ENCODE measurements around the gene CCL25. TPM values are rescaled to one million over a fixed set of nuclear protein-coding genes. Genes with fewer than 3 reads are reported as not detected.
"Not testable (repeated sequence)": the region's sequence is repeated elsewhere in the genome, so short reads cannot be mapped to it uniquely, and the experiment has no call there.

CCL25 gene
- total RNA-seq, 1 donor from 2014 or later: 0.31 TPM

DNA sequence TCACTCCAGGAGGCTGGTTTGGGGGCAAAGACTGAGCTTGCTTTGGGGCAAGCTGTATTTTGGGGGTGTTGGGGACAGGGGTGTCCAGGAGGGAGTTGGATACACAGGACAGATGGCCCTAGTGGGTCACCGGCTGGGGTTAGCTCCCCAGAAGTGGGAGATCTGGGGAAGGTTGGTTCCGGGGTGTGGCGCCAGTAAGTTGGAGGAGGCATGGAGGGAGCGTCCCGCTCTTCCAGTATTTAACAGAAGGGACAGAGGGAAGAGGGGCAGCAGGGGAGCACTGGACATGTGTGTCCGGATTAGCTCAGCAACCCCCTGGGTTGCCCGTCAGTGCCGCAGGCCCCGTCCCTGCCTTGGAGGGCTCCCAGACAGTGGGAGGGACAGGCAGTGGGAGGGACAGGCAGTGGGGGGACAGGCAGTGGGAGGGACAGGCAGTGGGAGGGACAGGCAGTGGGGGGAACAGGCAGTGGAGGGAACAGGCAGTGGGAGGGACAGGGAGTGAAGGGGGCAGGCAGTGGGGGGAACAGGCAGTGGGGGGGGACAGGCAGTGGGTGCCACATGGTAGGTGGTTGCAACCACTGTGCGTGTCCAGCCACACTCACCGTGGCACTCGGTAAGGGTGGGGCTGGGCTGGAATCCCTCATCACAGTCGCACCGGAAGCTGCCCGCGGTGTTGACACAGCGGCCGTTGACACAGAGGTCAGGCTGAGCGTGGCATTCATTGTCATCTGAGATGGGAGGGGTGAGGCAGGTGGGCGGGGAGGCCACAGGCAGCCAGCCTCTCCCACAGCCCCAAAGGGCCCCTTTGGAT is 33.2 kb downstream of the CCL25 start:
- DNase-seq: no peak

DNA sequence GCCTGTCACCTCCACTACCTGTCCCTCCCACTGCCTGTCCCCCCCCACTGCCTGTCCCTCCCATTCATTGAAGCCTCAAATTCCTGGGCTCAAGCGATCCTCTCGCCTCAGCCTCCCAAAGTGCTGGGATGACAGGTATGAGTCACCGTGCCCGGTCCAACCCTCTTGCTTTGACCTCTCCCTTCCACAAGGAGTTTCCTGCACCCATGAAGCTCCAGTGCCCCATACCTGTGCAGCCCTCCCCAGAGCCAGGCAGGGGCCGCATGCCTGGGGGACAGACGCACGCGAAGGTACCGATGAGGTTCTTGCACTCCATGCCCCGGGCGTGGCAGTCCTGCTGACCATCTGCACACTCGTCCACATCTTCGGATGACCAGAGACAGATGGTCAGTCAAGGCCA is 34.3 kb downstream of the CCL25 start:
- no peak for DNase-seq

DNA sequence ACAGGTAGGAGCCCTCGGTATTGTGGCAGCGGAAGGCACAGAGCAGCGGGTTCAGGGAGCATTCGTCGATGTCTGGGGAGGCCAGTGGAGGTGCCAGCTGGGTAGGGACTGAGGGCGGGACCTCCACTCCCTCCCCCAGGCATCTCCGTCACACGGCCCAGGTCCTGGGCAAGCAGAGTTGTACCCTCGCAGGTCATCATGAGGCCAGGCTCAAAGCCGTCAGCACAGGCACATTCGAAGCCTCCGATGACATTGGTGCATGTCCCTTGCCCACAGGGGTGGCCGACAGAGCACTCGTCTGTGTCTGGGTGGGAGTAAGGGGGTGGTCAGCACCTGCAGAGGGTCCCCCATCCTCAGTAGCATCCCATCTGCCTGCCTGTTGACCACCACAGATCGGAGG is 35.3 kb downstream of the CCL25 start:
- DNase-seq: no peak

DNA sequence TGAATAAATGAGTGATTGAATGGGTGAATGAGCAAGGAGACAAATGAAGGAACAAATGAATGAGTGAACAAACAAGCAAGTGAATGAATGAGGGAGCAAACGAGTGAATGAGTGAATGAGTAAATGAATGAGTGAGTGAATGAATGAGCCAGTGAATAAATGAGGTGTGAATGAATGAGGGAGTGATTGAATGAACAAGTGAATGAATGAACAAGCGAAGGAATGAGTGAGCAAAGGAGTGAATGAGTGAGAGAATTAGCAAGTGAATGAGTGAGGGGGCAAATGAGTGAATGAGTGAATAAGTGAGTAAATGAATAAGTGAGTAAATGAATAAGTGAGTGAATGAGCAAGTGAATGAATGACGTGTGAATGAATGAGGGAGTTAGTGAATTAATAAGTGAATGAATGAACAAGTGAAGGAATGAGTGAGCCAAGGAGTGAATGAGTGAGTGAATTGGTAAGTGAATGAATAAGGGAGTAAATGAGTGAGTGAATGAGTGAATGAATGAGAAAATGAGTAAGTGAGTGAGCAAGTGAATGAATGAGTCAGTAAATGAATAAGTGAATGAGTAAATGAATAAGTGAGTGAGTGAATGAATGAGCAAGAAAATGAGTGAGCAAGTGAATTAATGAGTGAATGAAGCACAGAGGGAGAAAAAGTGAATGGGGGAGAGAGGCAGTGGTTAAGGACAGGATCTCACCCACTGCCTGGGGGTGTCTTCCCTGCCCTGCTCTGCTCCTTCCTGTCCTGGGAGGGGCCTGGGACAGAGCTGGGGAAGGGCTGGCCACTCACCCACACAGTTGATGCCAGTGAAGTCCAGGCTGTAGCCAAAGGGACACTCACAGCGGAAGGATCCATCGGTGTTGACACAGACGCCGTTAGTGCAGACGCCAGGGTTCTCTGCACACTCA is 36.4 kb downstream of the CCL25 start:
- no peak for DNase-seq

DNA sequence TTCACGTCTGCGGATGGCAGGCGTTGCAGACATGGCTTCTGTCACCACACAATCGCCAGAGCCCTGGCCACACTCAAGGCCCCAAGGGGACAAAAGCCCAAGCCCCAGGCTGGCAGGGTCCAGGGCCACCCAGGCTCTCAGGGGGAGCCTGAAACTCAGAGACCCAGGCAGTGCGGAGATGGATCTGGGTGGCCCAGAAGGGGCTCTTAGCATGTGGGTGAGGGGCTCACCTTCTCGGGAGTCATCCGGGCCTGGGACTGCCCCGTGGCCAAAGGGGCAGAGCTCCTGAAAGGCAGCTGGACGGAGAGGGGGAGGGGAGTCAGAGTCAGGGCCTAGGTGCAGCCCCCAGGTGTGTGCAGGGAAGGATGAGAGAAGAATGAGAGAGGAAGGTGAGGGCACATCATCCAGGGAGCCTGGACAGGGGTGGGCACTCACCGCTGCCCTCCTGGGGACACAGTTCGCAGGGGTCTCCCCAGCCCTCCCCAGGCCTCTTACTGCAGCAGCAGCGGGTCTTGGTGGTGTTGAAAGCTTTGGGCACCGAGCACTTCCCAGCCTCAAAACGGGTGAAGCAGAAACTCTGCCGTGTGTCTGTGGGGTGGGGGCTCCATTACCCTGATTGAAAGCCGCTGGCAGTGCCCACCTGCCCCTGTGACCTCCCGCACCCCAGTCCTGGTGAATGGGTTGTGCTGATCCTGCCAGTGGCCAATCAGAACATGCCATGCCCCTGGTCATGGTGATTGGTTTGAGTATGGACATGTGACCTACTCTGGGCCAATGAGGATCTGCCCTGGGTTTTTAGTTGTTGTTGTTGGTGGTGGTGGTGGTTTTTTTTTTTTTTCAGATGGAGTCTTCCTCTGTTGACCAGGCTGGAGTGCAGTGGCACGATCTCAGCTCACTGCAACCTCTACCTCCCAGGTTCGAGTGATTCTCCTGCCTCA is 37.4 kb downstream of the CCL25 start:
- no peak for DNase-seq

DNA sequence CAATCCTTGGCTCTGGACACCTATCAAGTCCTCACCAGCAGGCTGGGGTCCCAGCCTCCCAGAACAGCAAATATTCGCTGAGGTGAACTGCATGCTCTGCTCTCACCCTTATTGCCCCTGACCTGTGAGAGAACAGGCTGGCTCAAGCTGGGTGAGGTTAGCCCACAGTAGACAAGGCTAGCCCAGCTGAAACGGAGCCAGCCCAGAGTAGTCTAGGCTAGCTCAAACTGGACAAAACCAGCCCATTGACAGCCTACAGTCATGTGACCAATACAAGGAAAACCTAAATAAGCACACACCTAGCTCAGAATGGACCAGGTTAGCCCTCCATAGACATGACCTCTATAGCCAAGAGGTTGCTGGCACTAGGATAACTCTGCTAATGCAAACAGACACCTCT is 38.4 kb downstream of the CCL25 start:
- no peak for DNase-seq

DNA sequence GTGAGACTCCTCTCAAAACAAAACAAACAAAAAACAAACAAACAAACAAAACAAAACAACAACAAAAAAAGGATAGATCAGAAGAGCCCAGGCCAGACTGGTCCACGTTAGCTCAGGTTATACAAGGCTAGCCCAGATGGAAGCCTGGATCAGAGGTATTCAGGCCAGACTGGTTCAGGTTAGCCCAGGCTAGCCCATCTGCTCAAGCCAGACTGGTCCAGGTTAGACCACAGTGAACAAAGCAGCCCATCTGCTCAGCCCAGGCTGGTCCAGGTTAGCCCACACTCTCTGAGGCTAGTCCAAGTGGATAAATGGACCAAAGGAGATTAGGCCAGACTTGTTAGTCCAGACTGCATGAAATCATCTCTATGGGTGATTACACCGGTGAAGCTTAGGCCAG is 41.2 kb downstream of the CCL25 start:
- DNase-seq: no peak

DNA sequence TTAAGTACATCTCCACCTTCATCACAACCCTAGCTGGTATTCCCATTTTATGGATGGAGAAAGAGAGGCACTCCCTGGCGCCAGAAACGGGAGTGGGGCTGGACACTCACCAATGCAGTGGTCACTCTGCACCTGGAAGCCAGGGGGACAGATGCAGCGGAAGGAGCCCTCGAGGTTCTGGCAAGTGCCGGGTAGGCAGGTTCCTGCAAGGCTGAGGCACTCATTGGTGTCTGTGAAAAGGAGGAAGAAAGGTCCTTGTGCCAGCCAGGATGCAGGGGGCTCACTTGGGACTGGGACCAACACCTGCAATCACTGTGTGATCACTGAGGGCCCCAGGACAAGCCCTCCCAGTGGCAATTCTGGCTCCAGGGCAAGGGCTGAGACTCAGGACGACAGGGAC is 41.8 kb downstream of the CCL25 start:
- DNase-seq: no peak

DNA sequence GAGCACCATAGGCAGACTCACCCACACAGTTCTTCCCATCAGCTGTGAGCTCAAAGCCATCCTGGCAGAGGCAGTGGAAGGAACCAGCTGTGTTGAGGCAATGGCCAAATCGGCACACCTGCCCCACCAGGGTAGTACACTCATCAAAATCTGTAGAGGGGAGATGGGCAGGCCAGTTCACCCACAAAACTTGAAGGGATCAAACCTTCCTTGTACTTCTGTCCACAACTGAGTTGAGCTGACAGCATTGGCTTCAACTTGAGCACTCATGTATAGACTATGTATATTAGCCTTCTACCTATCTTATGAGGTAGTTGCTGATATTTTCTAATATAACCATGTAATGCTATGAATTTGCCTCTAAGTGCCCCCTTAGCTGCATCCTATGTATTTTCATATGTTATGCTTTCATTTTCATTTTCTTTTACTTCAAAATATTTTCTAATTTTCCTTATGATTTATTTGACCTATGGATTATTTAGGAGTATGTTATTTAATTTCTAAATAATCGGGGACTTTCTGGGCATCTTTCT is 42.9 kb downstream of the CCL25 start:
- no peak for DNase-seq

DNA sequence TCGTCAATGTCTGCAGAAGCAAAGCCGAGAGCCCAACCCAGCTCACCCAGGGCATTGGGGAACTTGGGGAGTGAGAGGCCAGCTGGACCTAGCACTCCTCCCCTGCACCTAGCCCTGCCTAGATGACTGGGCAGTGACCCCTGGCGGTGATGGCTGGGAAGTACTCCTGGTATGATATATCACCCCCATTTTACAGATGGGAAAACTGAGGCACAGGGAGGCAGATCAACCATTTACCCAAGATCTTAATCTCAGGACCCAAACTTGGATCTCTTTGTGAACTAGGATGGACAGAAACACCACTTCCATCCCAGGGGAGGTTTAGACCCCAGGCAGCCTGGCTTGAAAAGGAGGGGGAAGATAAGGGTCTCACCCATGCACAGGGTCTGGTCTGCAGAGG is 43.5 kb downstream of the CCL25 start:
- DNase-seq: no peak

DNA sequence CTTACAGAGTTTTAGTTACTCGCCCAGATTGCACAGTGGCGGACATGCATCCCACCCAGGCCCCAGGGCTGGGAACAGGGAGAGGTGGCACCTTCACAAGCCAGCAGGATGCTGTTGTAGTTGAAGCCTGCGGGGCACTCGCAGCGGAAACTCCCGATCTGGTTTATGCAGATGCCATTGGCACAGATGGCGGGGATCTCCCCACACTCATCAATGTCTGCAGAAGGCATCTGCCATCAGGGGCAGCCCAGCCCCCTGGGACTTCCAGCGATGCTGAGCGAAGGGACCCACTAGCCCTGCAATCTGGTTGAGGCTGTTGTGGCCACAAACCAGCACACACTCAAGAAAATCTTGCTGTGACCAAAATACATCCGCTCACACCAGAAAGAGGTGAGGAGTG is 44.6 kb downstream of the CCL25 start:
- DNase-seq: no peak

DNA sequence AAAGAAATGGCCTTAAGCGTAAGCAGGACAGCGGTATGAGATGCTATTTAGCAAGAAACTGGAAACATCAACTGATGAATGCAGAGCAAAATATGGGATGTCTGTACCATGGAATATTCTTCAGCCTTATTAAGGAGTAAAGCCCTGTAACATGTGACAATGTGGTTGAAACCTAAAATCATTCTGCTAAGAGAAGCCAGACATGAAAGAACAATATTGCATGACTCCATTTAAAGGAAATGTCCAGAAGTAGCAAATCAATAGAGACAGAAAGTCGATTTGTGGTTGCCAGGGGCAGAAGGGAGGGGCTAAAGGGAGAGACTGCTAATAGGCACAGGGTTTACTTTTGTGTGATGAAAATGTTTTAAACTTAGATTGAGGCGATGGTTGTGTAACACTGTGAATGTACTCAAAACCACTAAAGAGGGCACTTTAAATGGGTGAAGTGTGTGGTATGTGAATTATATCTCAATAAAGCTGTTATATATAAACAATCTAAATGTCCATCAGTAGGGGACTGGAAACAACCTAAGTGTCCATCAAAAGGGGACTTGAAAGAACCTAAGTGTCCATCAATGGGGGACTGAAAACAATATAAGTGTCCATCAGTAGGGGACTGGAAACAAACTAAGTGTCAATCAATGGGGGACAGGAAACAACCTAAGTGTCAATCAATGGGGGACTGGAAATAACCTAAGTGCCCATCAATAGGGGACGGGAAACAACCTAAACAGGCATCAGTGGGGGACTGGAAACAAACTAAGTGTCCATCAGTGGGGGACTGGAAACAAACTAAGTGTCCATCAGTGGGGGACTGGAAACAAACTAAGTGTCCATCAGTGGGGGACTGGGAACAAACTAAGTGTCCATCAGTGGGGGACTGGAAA is 45.4 kb downstream of the CCL25 start:
- no peak for DNase-seq

DNA sequence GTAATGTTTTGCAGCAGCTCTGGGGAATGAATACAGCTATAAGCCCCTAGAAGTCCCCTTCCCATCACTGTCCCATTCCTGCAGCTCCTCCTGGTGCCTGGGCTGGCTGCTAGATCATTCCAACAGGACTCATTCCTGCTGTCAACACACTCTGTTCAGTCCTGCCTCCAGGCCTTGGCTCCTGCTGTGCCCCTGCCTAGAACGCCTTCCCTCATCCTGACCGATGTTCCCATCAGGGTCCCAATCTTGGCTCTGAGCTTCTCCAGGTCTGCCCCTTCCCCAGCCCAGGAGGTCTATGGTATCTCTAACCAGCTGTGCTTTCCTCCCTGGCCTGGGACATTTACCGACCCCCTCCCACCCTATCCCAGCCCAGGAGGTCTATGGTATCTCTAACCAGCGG is 48.8 kb downstream of the CCL25 start:
- DNase-seq: no peak

DNA sequence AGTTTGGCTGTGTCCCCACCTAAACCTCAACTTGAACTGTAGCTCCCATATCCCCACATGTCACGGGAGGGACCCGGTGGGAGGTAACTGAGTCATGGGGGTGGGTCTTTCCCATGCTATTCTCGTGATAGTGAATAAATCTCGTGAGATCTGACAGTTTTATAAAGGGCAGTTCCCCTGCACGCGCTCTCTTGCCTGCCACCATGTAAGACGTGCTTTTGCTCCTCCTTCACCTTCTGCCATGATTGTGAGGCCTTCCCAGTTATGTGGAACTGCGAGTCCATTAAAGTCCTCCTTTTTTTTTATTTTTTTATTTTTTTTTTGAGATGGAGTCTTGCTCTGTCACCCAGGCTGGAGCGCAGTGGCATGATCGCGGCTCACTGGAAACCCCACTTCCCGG is 49.4 kb downstream of the CCL25 start:
- not testable (repeated sequence) for DNase-seq

DNA sequence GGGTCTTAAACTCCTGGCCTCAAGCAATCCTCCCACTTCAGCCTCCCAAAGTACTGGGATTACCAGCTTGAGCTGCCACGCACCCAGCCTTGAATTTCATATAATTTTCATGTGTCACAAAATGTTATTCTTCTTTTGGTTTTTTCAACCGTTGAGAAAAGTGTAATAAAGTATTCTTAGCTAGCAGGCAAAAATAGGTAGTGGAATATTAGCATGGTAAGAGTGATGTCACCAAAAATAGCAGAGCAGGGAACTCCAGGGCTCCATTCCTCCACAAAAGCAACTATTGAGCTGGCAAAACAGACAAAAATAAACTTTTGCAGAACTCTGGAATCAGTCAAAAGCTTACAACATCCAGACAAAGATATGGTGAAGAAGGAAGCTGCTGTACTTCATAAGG is 52.9 kb downstream of the CCL25 start:
- no peak for DNase-seq

DNA sequence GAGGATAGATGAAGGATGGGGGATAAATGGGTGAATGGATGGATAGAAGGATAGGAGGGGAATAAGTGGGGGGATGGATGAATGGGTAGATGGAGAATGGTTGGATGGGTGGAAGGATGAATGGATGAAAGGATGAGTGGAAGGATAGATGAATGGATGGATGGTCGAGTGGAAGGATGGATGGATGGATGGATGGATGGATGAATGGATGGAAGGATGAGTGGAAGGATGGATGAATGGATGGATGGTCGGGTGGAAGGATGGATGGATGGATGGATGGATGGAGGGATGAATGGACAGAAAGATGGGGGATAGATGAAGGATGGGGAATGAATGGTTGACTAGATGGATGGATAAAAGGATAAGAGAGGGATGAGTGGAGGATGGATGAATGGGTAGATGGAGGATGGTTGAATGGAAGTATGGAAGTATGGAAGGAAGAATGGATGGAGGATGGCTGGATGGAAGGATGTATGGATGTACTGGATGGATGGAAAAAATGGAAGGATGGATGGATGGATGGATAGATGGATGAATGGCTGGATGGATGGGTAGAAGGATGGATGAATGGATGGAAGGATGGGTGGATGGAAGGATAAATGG is 54.8 kb downstream of the CCL25 start:
- no peak for DNase-seq

DNA sequence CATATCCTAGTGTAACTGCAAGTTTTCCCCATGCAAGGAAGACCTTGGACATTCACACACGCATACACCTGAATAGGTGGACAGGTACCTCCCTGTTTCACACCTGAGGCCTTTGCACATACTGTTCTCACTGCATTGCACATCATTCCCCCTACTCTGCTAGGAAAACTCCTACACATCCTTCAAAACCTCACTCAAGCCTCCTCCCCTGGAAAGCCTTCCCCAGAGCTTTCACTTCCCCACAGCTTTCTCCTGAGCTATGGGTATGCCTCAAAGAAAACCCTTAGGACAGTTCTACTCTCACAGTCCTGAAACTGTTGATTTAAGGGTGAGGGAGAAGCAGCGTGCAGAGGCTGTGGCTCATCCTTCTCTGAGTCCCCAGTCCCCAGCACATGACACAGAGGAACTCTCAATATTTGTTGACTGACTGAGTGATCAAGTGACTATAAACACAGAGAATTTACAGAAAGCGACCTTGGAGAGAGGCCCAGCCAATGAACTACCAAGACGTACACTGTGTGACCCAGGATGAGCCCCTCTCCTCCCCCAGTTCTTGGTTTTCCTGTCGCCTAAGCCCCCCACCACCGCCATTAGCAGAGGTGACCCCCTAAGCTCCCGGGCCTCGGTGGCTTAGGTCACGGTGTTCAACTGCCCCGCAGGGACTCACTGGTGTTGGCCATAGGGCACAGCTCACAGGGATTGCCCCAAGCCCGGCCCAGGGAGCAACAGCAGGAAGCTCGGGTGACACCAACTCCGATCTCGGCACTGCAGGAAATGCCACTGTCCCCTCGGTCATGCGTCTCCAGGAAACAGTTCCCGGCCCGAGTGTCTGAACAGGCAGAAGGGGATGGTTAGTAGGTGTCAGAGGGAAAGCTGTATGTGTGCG is 56.2 kb downstream of the CCL25 start:
- no peak for DNase-seq

DNA sequence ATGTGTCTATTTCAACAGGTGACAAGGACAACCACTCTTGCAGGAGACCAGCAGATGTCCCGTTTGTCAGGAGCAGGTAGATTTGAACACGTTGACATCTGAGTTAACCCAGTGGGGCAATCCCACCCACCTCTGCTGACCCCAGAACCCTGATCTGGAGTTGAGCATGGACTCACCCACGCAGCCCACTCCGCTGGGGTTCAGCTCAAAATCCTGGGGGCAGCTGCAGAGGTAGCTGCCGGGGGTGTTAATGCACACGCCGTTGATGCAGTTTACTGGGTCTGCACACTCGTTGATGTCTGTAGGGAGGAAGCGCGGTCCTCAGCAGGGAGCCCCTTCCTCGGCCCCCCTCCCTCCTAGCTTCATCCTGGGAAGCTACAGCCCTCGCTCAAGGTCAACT is 56.9 kb downstream of the CCL25 start:
- no peak for DNase-seq

DNA sequence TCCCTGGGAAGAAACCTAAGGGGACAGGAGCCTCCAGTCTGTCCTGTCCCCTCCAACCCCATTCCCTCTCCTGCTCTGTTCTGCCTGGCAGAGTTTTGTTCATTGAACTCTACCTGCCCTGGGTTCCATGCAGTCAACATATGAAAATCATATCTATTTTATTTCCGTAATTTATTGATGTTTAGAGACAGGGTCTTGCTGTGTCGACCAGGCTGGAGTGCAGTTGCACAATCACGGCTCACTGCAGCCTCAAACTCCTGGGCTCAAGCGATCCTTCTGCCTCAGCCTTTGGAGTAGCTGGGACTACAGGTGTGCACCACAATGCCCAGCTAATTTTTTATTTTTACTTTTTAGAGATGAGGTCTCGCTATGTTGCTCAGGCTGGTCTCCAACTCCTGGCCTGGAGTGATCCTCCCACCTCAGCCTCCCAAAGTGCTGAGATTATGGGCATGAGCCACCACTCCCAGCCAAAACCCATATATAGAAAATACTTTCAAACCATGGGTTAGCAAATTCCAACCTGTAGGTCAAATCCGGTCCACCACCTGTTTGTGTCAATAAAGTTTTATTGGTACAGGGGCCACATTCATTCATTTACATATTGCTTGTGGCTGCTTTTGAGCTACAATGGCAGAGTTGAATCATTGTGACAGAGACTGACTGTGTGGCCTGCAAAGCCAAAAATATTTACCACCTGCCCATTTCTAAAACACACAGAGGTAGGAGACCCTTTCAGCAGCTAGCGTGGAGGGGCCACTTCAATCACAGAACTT is 57.5 kb downstream of the CCL25 start:
- no peak for DNase-seq
